OCI-LY7 (cell line): ENCODE data around the gene CHRDL1. TPM values are rescaled to one million over a fixed set of nuclear protein-coding genes. Genes with fewer than 3 reads are reported as not detected.

Experiments
- BruUV-seq: library from RNA; stranded (reverse); fragments of 400-500 nt; replicated peaks from 2 replicates; lab custom pipeline; 2021; lab: Mats Ljungman, UMichigan
- CTCF ChIA-PET: fragments of 300-600 bp; sonication (Branson Sonifier 250); formaldehyde crosslinking; loops from one replicate; lab custom pipeline; 2022; ENCODE audit warnings: antibody characterized with exemption; ENCODE audit not compliant: unreplicated experiment; lab: Charles Lee
- POLR2A ChIA-PET: fragments of 300-600 bp; sonication (Branson Sonifier 250); formaldehyde crosslinking; loops from one replicate; lab custom pipeline; 2022; ENCODE audit warnings: antibody characterized with exemption; lab: Charles Lee
- DNase-seq: peaks from one replicate; pipeline ENCODE4 v3.0.0-alpha.2; 2015; ENCODE audit warnings: low spot score
- H2AFZ ChIP-seq: fragments of 200-600 bp; sonication (generic), shearing (Covaris generic); 2 replicates; pipeline ENCODE4 v1.6.1; 2014; ENCODE audit warnings: mild to moderate bottlenecking, antibody characterized with exemption, low read length, moderate library complexity
- H3K27ac ChIP-seq: fragments of 200-600 bp; sonication (generic); 2 replicates; pipeline ENCODE4 v1.5.1; 2014; ENCODE audit warnings: mixed run types, low read depth, mild to moderate bottlenecking, moderate library complexity, low read length, inconsistent platforms; ENCODE audit not compliant: poor library complexity, severe bottlenecking
- H3K36me3 ChIP-seq: fragments of 200-600 bp; sonication (generic); 2 replicates; pipeline ENCODE4 v1.6.1; 2014; ENCODE audit warnings: mild to moderate bottlenecking, antibody characterized with exemption, low read length, moderate library complexity, mixed read lengths; ENCODE audit not compliant: insufficient read depth
- H3K4me1 ChIP-seq: fragments of 200-600 bp; sonication (generic); 2 replicates; pipeline ENCODE4 v1.5.1; 2014; ENCODE audit warnings: mild to moderate bottlenecking, low read length; ENCODE audit not compliant: insufficient read depth, poor library complexity, severe bottlenecking
- H3K4me2 ChIP-seq: fragments of 200-600 bp; sonication (generic); 2 replicates; pipeline ENCODE4 v1.6.1; 2014; ENCODE audit warnings: mild to moderate bottlenecking, low read length
- H3K4me3 ChIP-seq: fragments of 200-600 bp; sonication (generic); 2 replicates; pipeline ENCODE4 v1.5.1; 2014; ENCODE audit warnings: mild to moderate bottlenecking, low read depth, low read length; ENCODE audit not compliant: poor library complexity, severe bottlenecking
- H3K79me2 ChIP-seq: fragments of 200-600 bp; sonication (generic); 2 replicates; pipeline ENCODE4 v1.6.1; 2016; ENCODE audit warnings: low read depth, mild to moderate bottlenecking, low read length, moderate library complexity, mixed read lengths; ENCODE audit not compliant: insufficient read depth
- H3K9me2 ChIP-seq: fragments of 200-600 bp; sonication (generic); 2 replicates; pipeline ENCODE4 v1.6.1; 2016; ENCODE audit warnings: mild to moderate bottlenecking, low read length, mixed read lengths; ENCODE audit not compliant: insufficient read depth
- H3K9me3 ChIP-seq: fragments of 200-600 bp; sonication (generic); 2 replicates; pipeline ENCODE4 v1.6.1; 2014; ENCODE audit warnings: mild to moderate bottlenecking, mixed run types, low read length, mixed read lengths
- H4K20me1 ChIP-seq: fragments of 200-600 bp; sonication (generic); 2 replicates; pipeline ENCODE4 v1.6.1; 2014; ENCODE audit warnings: mild to moderate bottlenecking, antibody characterized with exemption, low read length, moderate library complexity, mixed read lengths; ENCODE audit not compliant: insufficient read depth
- EZH2phosphoT487 ChIP-seq: fragments of 200-600 bp; sonication (generic); IDR thresholded peaks from 2 replicates; pipeline ENCODE4 v1.6.1; 2018; ENCODE audit warnings: low read depth, borderline replicate concordance, mild to moderate bottlenecking, mixed run types, antibody characterized with exemption, low read length, moderate library complexity, mixed read lengths
- intact Hi-C: fragments of 100-400 bp; cut with micrococcal nuclease; formaldehyde crosslinking; loops from one replicate; pipeline ENCODE4 v1.10.0; 2022; ENCODE audit not compliant: unreplicated experiment
- total RNA-seq, 2 experiments: library from RNA; depleted of rRNA in 1 of 2; stranded (reverse); fragments of >200 nt in 1 of 2; shearing (Covaris generic) in 1 of 2; gene quantifications; 2 replicates each; pipeline ENCODE4 v1.2.3, GENCODE V29; 2014 to 2022
- TF ChIP-seq, protein P1 (sequence below): fragments of 200-600 bp; sonication (generic); conservative IDR thresholded peaks from 2 replicates; pipeline ENCODE4 v1.5.1; 2014; ENCODE audit warnings: mild to moderate bottlenecking, antibody characterized with exemption, low read length, moderate library complexity, mixed read lengths

The CHRDL1 gene
- total RNA-seq, 2 experiments from 2014 or later, result not detected

- Histone ChIP-seq H3K27ac (no peak overlapping the region), H2AFZ (no peak overlapping the region), H3K9me3 (no peaks in the 10 kb centered on the region), H3K36me3 (no peaks in the 10 kb centered on the region), H4K20me1 (no peaks in the 10 kb centered on the region), H3K4me3 (no peak overlapping the region), H3K4me2 (no peak overlapping the region), H3K4me1 (no peaks in the 10 kb centered on the region), H3K79me2 (no peaks in the 10 kb centered on the region), H3K9me2 (no peaks in the 10 kb centered on the region)
- no TSS peak for BruUV-seq
- ChIA-PET CTCF (no interaction called here), POLR2A (no interaction called here)
- no peak for DNase-seq
- TF ChIP-seq, protein P1, sequence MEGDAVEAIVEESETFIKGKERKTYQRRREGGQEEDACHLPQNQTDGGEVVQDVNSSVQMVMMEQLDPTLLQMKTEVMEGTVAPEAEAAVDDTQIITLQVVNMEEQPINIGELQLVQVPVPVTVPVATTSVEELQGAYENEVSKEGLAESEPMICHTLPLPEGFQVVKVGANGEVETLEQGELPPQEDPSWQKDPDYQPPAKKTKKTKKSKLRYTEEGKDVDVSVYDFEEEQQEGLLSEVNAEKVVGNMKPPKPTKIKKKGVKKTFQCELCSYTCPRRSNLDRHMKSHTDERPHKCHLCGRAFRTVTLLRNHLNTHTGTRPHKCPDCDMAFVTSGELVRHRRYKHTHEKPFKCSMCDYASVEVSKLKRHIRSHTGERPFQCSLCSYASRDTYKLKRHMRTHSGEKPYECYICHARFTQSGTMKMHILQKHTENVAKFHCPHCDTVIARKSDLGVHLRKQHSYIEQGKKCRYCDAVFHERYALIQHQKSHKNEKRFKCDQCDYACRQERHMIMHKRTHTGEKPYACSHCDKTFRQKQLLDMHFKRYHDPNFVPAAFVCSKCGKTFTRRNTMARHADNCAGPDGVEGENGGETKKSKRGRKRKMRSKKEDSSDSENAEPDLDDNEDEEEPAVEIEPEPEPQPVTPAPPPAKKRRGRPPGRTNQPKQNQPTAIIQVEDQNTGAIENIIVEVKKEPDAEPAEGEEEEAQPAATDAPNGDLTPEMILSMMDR, result no peak
- TF ChIP-seq EZH2phosphoT487, result no peak
- intact Hi-C loops, result no loop called here
Measured at GRCh38 chrX:110803506-110803905, 7.9 kb upstream of the CHRDL1 start.

DNA sequence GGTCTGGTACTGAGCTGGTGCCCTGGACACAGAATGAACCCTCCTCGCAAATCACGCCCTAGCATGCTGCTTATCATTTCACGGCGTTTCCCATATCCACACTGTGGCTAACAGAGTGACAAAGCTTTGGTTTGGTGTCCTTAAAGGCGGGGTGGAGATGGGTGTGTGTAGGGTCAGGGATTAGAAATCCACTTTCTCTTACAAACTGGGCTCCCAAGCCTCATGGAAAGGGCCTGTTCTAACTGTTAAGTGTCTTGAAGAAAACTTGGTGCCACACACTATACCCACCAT is 735 bp upstream of the CHRDL1 start:
- H3K4me2 ChIP-seq, result no peak overlapping the region

DNA sequence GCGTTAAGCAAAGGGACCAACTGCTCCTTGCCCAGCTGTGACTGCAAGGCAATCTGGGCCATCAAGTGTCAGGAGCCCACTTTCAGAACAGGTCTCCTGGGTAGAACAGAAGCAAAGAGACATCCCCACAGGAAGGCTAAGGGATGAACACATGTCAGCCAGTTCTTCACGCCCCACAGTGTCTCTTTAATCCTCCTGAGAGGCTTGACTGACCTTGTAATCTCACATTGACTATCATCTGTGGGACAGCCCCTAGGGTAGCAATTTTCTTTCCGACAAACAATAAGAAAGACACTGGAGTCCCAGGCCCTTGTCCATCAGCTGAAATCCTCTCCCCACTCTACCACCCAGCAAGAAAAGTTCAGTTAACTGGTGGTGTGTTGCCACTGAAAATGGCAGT is 1.0 kb downstream of the CHRDL1 start:
- BruUV-seq, result no TSS peak
- H3K4me2 ChIP-seq, result no peak overlapping the region
- CTCF ChIA-PET, result no interaction called here

More for the DNA sequence above, 735 bp upstream of the CHRDL1 start:
- no peaks in the 10 kb centered on the region for H3K4me1 ChIP-seq
- no peak overlapping the region for H3K4me3 ChIP-seq
- no peaks in the 10 kb centered on the region for H3K9me2 ChIP-seq
- intact Hi-C loops, result no loop called here
- no peak overlapping the region for H3K27ac ChIP-seq
- H3K36me3 ChIP-seq, result no peaks in the 10 kb centered on the region
- H4K20me1 ChIP-seq, result no peaks in the 10 kb centered on the region
- CTCF ChIA-PET, result no interaction called here
- no peaks in the 10 kb centered on the region for H3K79me2 ChIP-seq
- no peak overlapping the region for H2AFZ ChIP-seq
- no peak for DNase-seq
- POLR2A ChIA-PET, result interaction anchor here (0.5 kb wide), 1 partner anchor 8 kb away, joined by 3 read pairs; no protein-coding TSS in a partner anchor
- no peaks in the 10 kb centered on the region for H3K9me3 ChIP-seq
- TF ChIP-seq EZH2phosphoT487, result no peak
- TF ChIP-seq, protein P1, result no peak
- BruUV-seq, result no TSS peak

More for the DNA sequence above, 1.0 kb downstream of the CHRDL1 start:
- POLR2A ChIA-PET, result no interaction called here
- Histone ChIP-seq H3K4me1 (no peaks in the 10 kb centered on the region), H3K79me2 (no peaks in the 10 kb centered on the region), H3K4me3 (no peak overlapping the region), H2AFZ (no peak overlapping the region), H3K9me3 (no peaks in the 10 kb centered on the region), H4K20me1 (no peaks in the 10 kb centered on the region), H3K36me3 (no peaks in the 10 kb centered on the region), H3K9me2 (no peaks in the 10 kb centered on the region), H3K27ac (no peak overlapping the region)
- intact Hi-C loops, result no loop called here
- DNase-seq, result no peak
- TF ChIP-seq, protein P1, result no peak
- TF ChIP-seq EZH2phosphoT487, result no peak
